Activated T-helper 1 cell treated with anti-CD3 and anti-CD28 coated beads, Interleukin-2, amount 50 U/mL, for 16 hours (primary cell): ENCODE measurements around the gene DNAI1.
A peak's percentile ranks its signal among the peaks of the same experiment; 100 is the strongest.
"Not testable (repeated sequence)": the region's sequence is repeated elsewhere in the genome, so short reads cannot be mapped to it uniquely, and the experiment has no call there.

Experiments used
- DNase-seq, 2 donors: peaks; one replicate each; pipeline ENCODE4 v3.0.0-alpha.2; 2020; ENCODE audit warnings: low read depth in 1 of 2, low spot score in 1 of 2

The DNAI1 gene

GRCh38 chr9:34512131-34513078 lies 53.8 kb downstream of the DNAI1 start:
- no peak for DNase-seq

- no peak for DNase-seq
Measured at GRCh38 chr9:34513567-34514214, 55.1 kb downstream of the DNAI1 start.

GRCh38 chr9:34514401-34514800 lies 55.8 kb downstream of the DNAI1 start:
- no peak for DNase-seq

- DNase-seq, result no peak
Measured at GRCh38 chr9:34514816-34515215, 56.2 kb downstream of the DNAI1 start.

GRCh38 chr9:34515959-34516358 lies 57.4 kb downstream of the DNAI1 start:
- DNase-seq, result no peak

- no peak for DNase-seq
Measured at GRCh38 chr9:34517185-34517584, 58.6 kb downstream of the DNAI1 start.

GRCh38 chr9:34518110-34518616 lies 59.6 kb downstream of the DNAI1 start:
- DNase-seq, result no peak

- DNase-seq, result no peak
Measured at GRCh38 chr9:34518896-34519295, 60.3 kb downstream of the DNAI1 start.

- DNase-seq, result no peak
Measured at GRCh38 chr9:34519321-34520020, 60.9 kb downstream of the DNAI1 start.

GRCh38 chr9:34520096-34520495 lies 61.5 kb downstream of the DNAI1 start:
- DNase-seq, result no peak

GRCh38 chr9:34520505-34521385 lies 62.1 kb downstream of the DNAI1 start:
- no peak for DNase-seq

- no peak for DNase-seq
Measured at GRCh38 chr9:34521406-34522045, 62.9 kb downstream of the DNAI1 start.

- DNase-seq, result no peak
Measured at GRCh38 chr9:34522091-34522887, 63.7 kb downstream of the DNAI1 start.

- peak; percentile 84 to 86 for DNase-seq
Measured at GRCh38 chr9:34522971-34523797, 64.6 kb downstream of the DNAI1 start, which contains the start of gene ENHO. ENHO (minus strand) TSS chr9:34522990; CDS start chr9:34521695, 1,295 bp downstream.

GRCh38 chr9:34524349-34524748 lies 65.7 kb downstream of the DNAI1 start:
- no peak for DNase-seq

- DNase-seq, result no peak
Measured at GRCh38 chr9:34526026-34526425, 67.4 kb downstream of the DNAI1 start.

- DNase-seq, result not testable (repeated sequence)
Measured at GRCh38 chr9:34532041-34532440, 73.4 kb downstream of the DNAI1 start.

- DNase-seq, result no peak
Measured at GRCh38 chr9:34536685-34537084, 78.1 kb downstream of the DNAI1 start.
